Smooth muscle cell (in vitro differentiated cells): Measurements from ENCODE around the gene RER1. TPM values are rescaled to one million over a fixed set of nuclear protein-coding genes. Genes with fewer than 3 reads are reported as not detected.

ENCODE experiments used
- DNase-seq: peaks from one replicate; lab custom pipeline; 2025; ENCODE audit not compliant: unreplicated experiment; lab: John Stamatoyannopoulos, UW
- H2AFZ ChIP-seq: fragments of 200-600 bp; sonication (generic); 2 replicates; pipeline ENCODE4 v1.6.0; 2016; ENCODE audit warnings: antibody characterized with exemption, low read depth, mild to moderate bottlenecking
- H3F3A ChIP-seq: fragments of 200-600 bp; sonication (generic); 2 replicates; pipeline ENCODE4 v1.6.0; 2017; ENCODE audit warnings: antibody characterized with exemption, low read depth
- H3K27ac ChIP-seq: fragments of 200-600 bp; sonication (generic); 2 replicates; pipeline ENCODE4 v1.5.1; 2016; ENCODE audit warnings: low read depth, mild to moderate bottlenecking
- H3K27me3 ChIP-seq: fragments of 200-600 bp; sonication (generic); 2 replicates; pipeline ENCODE4 v1.6.1; 2016; ENCODE audit warnings: low read depth, mild to moderate bottlenecking
- H3K36me3 ChIP-seq: fragments of 200-600 bp; sonication (generic); 2 replicates; pipeline ENCODE4 v1.5.1; 2016; ENCODE audit warnings: low read depth
- H3K4me1 ChIP-seq: fragments of 200-600 bp; sonication (generic); 2 replicates; pipeline ENCODE4 v1.5.1; 2016; ENCODE audit warnings: low read depth
- H3K4me2 ChIP-seq: fragments of 200-600 bp; sonication (generic); 2 replicates; pipeline ENCODE4 v1.6.0; 2016; ENCODE audit warnings: mild to moderate bottlenecking
- H3K4me3 ChIP-seq: fragments of 200-600 bp; sonication (generic); 2 replicates; pipeline ENCODE4 v1.5.1; 2016; ENCODE audit warnings: mild to moderate bottlenecking
- H3K79me2 ChIP-seq: fragments of 200-600 bp; sonication (generic); 2 replicates; pipeline ENCODE4 v1.6.0; 2016; ENCODE audit warnings: low read depth, mild to moderate bottlenecking
- H3K9ac ChIP-seq: fragments of 200-600 bp; sonication (generic); 2 replicates; pipeline ENCODE4 v1.6.0; 2016; ENCODE audit warnings: low read depth
- H3K9me3 ChIP-seq: fragments of 200-600 bp; sonication (generic); replicated peaks from 2 replicates; pipeline ENCODE4 v1.5.1; 2016; ENCODE audit warnings: low read depth
- H4K20me1 ChIP-seq: fragments of 200-600 bp; sonication (generic); 2 replicates; pipeline ENCODE4 v1.6.0; 2016; ENCODE audit warnings: low read depth
- WGBS: methylation state at CpG from one replicate; pipeline ENCODE4 v1.1.7; 2016; ENCODE audit warnings: low lambda C conversion rate; 5-methylcytosine and 5-hydroxymethylcytosine counted together
- polyA plus RNA-seq: library from polyadenylated mRNA; unstranded; fragments of >200 nt; fragmentation: Nextera tagmentation; extraction: Ambion mirVana; gene quantifications from 2 replicates; pipeline ENCODE4 v1.2.1, GENCODE V29; 2016
- total RNA-seq: library from RNA; depleted of rRNA; stranded (reverse); fragments of >200 nt; gene quantifications from 2 replicates; pipeline ENCODE4 v1.2.3, GENCODE V29; 2014
- TF ChIP-seq, protein P1 (sequence below): fragments of 200-600 bp; sonication (generic); IDR thresholded peaks from 2 replicates; pipeline ENCODE4 v1.5.1; 2017; ENCODE audit warnings: borderline replicate concordance, mild to moderate bottlenecking, antibody characterized with exemption; ENCODE audit not compliant: insufficient read depth, poor library complexity, severe bottlenecking

Gene RER1
- total and polyA plus RNA-seq, 2 experiments from 2014 or later, result 101 to 269 TPM

- H3K9ac ChIP-seq, result no peak overlapping the region
- no peak overlapping the region for H3K4me3 ChIP-seq
- H3K4me1 ChIP-seq, result peaks cover 7% of the 10 kb centered on the region
- no peaks in the 10 kb centered on the region for H3K79me2 ChIP-seq
- H3F3A ChIP-seq, result peaks cover 8% of the 10 kb centered on the region
- H3K9me3 ChIP-seq, result no peaks in the 10 kb centered on the region
- TF ChIP-seq, protein P1, sequence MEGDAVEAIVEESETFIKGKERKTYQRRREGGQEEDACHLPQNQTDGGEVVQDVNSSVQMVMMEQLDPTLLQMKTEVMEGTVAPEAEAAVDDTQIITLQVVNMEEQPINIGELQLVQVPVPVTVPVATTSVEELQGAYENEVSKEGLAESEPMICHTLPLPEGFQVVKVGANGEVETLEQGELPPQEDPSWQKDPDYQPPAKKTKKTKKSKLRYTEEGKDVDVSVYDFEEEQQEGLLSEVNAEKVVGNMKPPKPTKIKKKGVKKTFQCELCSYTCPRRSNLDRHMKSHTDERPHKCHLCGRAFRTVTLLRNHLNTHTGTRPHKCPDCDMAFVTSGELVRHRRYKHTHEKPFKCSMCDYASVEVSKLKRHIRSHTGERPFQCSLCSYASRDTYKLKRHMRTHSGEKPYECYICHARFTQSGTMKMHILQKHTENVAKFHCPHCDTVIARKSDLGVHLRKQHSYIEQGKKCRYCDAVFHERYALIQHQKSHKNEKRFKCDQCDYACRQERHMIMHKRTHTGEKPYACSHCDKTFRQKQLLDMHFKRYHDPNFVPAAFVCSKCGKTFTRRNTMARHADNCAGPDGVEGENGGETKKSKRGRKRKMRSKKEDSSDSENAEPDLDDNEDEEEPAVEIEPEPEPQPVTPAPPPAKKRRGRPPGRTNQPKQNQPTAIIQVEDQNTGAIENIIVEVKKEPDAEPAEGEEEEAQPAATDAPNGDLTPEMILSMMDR, result no peak
- no peaks in the 10 kb centered on the region for H3K36me3 ChIP-seq
- no peak overlapping the region for H2AFZ ChIP-seq
- no peaks in the 10 kb centered on the region for H3K27me3 ChIP-seq
- H4K20me1 ChIP-seq, result peaks cover 9% of the 10 kb centered on the region
- WGBS, result 95% methylated on average over 24 of the region's 24 CpGs
- H3K27ac ChIP-seq, result no peak overlapping the region
- DNase-seq, result no peak
- H3K4me2 ChIP-seq, result no peak overlapping the region
Measured at GRCh38 chr1:2408456-2408855, 16.8 kb downstream of the RER1 start.

DNA sequence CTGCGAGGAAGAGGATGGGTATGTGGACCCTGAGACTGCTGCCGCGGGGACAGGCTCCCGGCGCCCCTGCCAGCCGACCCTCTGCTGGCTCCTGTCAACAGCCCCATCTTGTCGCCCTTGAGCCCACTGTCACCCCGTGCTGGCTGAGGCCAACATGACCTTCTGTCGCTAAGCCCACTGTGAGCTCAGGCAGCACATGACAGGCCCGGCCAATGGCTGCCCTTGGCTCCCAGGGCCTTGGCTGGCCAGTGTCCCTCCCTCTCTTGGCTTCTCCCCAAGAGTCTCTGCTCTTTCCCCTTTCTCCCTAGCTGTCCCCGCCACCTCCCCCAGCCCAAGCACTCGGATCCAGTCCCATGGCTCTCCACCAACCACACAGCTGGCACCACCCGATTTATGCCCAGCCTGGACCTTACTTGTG is 17.2 kb downstream of the RER1 start:
- peaks cover 11% of the 10 kb centered on the region for H3K4me1 ChIP-seq
- no peak overlapping the region for H2AFZ ChIP-seq
- TF ChIP-seq, protein P1, result no peak
- H4K20me1 ChIP-seq, result peaks cover 9% of the 10 kb centered on the region
- H3K79me2 ChIP-seq, result no peaks in the 10 kb centered on the region
- 94% methylated on average over 13 of the region's 13 CpGs for WGBS
- H3K9me3 ChIP-seq, result no peaks in the 10 kb centered on the region
- no peak overlapping the region for H3K9ac ChIP-seq
- H3K27ac ChIP-seq, result no peak overlapping the region
- no peak overlapping the region for H3K4me3 ChIP-seq
- H3K4me2 ChIP-seq, result no peak overlapping the region
- peaks cover 8% of the 10 kb centered on the region for H3F3A ChIP-seq
- no peaks in the 10 kb centered on the region for H3K27me3 ChIP-seq
- no peak for DNase-seq
- no peaks in the 10 kb centered on the region for H3K36me3 ChIP-seq

GRCh38 chr1:2409745-2410144 is 18.1 kb downstream of the RER1 start:
- TF ChIP-seq, protein P1, result no peak
- Histone ChIP-seq H3K27ac (no peak overlapping the region), H3K4me2 (no peak overlapping the region), H3K79me2 (no peaks in the 10 kb centered on the region), H2AFZ (no peak overlapping the region), H3K9ac (no peak overlapping the region), H4K20me1 (peaks cover 9% of the 10 kb centered on the region), H3K36me3 (no peaks in the 10 kb centered on the region), H3K27me3 (no peaks in the 10 kb centered on the region), H3K4me1 (peaks cover 18% of the 10 kb centered on the region), H3K9me3 (no peaks in the 10 kb centered on the region), H3K4me3 (no peak overlapping the region), H3F3A (peaks cover 8% of the 10 kb centered on the region)
- 94% methylated on average over 12 of the region's 12 CpGs for WGBS
- no peak for DNase-seq

DNA sequence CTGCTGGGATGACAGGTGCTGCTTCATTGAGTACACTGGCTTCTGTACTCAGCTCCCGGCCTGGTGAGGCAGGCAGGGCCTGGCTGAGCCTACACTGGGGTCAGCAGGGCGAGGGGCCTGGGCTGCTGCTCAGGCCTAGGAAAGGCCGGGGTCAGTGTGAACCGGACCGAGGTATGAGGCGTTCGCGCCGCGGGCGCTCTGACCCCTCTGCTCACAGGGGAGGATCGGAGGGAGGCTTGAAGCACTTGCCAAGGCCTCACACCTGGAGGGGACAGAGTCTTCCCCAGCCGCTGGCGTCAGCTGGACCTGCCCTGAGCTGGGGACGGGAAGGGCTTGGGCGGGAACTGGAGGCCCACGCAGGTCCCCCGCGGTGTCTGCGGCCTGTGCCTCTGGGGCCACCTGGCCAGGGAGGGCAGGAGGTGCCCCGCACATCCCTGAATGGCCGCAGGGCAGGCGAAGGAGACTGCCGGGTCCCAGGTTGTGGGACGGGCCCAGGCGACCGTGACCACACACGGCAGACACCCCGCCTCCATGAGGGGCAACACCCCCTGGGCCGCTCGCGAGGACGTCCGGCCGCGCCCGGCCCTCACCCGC is 20.3 kb downstream of the RER1 start:
- H4K20me1 ChIP-seq, result no peaks in the 10 kb centered on the region
- 15% methylated on average over 28 of the region's 38 CpGs for WGBS
- peak overlapping the region; percentile 92 for H3K4me2 ChIP-seq
- peak overlapping the region; percentile 91 for H2AFZ ChIP-seq
- DNase-seq, result no peak
- H3K4me3 ChIP-seq, result peak overlapping the region; percentile 95
- H3K79me2 ChIP-seq, result no peaks in the 10 kb centered on the region
- no peaks in the 10 kb centered on the region for H3K9me3 ChIP-seq
- H3K36me3 ChIP-seq, result no peaks in the 10 kb centered on the region
- TF ChIP-seq, protein P1, result no peak
- peaks cover 18% of the 10 kb centered on the region for H3K4me1 ChIP-seq
- no peaks in the 10 kb centered on the region for H3K27me3 ChIP-seq
- peak overlapping the region; percentile 94 for H3K9ac ChIP-seq
- H3F3A ChIP-seq, result no peaks in the 10 kb centered on the region
- peak overlapping the region; percentile 69 for H3K27ac ChIP-seq
